GM15510 (cell line): ENCODE measurements around the gene DAAM1.

Source experiments
- POLR2A ChIP-seq: IDR thresholded peaks from 3 replicates; pipeline ENCODE4 v1.6.1; 2011; ENCODE audit warnings: borderline replicate concordance; ENCODE audit not compliant: insufficient read length; ENCODE audit errors: extremely low read depth

Gene DAAM1

DNA sequence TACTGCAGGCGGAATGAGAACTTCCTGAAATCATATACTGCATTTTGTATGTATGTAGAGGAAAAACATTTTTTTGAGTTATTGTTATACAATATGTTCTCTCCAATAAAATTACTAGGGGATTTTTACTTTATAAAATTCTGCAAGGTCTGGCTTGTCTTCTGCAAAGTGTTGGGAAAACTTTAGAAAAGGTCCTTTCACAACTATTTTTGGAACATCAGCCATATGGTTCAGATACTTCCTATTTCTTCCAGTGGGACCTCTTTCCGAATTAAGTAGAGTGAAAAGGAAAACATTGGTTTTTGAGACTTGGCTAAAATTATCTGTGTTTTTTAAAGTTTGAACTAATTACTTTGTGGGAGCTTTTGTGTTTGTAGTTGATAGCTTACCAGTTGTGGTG is 52.7 kb downstream of the DAAM1 start:
- TF ChIP-seq POLR2A: no peak

DNA sequence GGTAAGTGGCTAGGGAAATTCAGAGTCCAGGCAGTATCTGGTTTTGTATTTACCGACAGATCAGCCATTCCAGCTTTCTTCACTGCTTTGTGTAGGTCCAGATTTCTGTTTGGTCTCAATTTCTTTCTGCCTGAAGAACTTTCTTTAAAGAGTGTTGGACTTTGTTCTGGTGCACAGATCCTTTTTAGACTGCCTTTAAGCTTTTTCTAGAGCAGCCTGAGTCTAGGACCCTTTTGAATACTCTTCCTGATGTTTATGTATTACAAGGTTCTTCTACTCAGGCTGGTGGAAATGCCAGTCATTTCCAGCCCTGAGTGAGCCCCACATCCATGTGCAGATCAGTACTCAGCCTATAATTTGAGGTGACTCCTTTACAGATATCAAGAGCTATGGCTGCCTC is 54.7 kb downstream of the DAAM1 start:
- TF ChIP-seq POLR2A: no peak

GRCh38 chr14:59244581-59244980 is 56.1 kb downstream of the DAAM1 start:
- TF ChIP-seq POLR2A: no peak

DNA sequence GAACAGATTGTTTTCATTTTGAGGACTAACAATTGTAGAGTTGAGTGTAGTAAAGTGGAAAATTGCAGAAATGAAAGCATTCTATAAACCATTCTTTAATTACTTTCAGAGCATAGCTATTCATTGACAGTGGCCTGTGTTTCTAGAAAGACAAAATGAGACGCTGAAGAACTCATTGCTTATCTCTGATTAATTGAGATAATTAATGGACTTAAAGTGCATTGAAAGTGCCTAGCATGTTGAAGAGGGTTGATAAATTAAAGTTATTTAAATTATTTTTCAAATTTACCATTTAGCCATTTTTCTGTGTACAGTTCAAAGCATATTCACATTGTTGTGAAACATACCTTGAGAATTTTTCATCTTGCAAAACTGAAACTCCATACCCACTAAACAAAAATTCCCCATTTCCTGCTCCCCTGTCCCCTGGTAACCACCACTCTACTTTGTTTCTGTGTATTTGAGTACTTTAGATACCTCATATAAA is 57.4 kb downstream of the DAAM1 start:
- TF ChIP-seq POLR2A: no peak

DNA sequence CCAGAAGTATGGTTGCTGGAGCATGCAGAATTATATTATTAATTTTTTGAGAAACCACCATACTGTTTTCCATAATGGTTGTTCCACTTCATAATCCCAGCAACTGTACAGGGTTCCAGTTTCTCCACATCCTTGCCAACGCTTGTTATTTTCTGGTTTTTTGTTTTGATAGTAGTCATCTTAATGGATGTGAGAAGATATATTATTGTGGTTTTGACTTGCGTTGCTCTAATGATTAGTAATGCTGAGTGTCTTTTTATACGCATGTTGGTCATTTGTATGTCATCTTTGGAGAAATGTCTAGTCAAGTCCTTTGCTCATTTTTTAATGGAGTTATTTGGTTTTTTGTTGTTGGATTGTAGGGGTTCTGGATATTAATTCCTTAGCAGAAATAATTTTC is 58.1 kb downstream of the DAAM1 start:
- no peak for TF ChIP-seq POLR2A

DNA sequence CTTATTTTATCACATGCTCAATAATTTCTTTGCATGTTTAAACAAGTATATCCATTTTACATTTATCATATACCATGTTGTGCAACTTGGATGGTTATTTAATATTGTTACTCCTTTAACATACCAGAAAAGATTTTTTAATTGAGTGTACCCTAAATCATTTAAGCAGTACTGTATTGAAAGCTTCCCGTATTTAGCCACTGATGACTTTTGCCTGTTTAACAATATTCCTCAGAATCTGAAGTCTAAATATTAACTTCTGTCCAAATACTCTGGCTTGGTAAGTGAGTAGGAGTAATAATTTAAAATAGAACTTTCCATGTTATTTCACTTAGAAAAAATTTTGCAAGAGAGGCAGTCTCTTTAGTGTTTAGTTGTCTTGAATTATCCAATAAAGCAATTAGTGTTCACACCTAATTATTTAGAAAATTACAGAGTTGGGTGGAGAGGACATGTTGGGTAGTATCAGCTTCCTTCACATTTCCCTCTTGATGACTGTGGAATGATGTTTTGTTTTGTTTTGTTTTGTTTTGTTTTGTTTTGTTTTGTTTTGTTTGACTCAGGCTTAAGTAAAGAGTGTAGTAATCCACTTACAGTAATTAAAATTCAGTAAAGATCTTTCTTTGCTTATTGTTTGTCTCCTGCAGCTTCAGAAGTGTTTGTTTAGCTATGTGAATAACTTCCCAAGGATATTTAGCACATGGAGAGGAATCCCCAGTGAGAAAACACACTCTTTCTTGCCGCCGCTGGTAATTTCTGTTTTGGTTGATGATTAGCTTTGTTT is 59.5 kb downstream of the DAAM1 start:
- TF ChIP-seq POLR2A: no peak

DNA sequence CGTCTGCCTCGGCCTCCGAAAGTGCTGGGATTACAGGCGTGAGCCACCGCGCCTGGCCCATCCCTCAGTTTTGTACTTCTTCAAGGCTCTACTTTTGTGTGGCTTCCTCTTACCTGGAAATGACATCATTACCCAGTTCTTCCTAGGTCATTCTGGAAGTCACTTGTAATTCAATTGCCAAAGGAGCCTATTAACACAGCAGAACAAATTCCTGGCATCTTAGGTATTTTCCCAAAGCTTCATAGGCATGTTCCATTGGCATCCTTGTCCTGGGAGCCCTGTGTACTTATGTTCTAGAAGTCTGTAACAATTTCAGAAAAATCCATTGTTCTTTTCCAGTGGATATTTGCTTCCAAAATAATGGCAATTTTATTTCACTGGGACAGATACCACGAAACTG is 60.6 kb downstream of the DAAM1 start:
- no peak for TF ChIP-seq POLR2A

- no peak for TF ChIP-seq POLR2A
These were observed 63.6 kb downstream of the DAAM1 start for GRCh38 chr14:59251811-59252771.

GRCh38 chr14:59252772-59253500 is 64.5 kb downstream of the DAAM1 start:
- no peak for TF ChIP-seq POLR2A

GRCh38 chr14:59253527-59253926 is 65.1 kb downstream of the DAAM1 start:
- TF ChIP-seq POLR2A: no peak

GRCh38 chr14:59254146-59254910 is 65.9 kb downstream of the DAAM1 start:
- TF ChIP-seq POLR2A: no peak

DNA sequence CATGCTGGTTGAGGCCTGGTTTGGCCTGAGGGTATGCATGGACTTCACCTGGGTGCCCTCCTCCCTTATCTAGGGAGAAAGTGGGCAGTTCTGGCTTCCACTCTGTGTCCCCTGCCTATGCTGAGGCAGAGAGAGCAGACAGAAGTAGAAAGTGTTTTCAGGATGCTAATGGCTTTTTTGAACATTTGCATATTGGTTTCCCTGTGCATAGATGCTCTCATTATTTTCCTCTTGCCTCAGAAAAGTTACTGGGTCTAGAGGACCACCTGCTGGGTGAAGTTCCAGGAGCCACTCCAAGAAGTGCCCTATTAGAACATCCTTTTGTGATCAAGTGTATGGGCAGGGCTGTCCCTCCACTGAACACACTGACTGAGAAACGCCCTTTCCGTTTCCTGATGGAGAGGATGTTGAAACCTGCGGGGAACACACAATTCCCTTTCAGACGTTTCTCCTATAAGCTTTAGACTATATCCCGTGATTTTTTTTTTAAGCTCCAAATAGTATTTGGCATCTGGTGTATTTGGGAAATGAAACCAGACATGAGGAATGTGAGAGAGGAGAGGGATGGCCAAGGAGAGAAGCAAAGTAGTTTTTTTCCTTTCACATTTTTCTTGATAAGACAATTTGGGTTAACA is 66.6 kb downstream of the DAAM1 start:
- TF ChIP-seq POLR2A: no peak

DNA sequence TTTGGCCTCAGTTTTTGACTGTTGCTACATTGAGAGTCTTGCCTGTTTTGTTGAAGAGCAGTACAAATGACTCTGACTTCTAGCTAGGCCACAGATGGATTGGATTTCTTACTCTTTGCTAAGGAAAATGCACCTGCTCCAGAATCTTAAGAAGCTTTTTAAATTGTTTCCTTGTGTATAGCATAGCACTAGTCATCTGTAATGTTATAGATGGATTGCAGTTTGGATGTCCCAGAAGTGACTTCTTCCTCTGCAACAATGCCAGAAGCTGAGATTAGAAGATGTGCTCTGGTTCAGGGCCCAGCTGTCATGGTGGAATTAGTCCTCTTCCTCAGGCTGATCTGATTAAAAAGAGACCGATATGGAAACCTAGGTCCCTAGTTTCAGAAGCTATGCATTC is 67.9 kb downstream of the DAAM1 start:
- no peak for TF ChIP-seq POLR2A

GRCh38 chr14:59261334-59261733 is 72.9 kb downstream of the DAAM1 start:
- TF ChIP-seq POLR2A: no peak
